ENCODE data around the gene MAST4.

MAST4 gene

GRCh38 chr5:67164856-67165525 is 568.8 kb downstream of the MAST4 start:
- no peaks in the 10 kb centered on the region for H3K36me3 ChIP-seq (ENCODE audit: control insufficient read depth, low read length)
- no peaks in the 10 kb centered on the region for H3K27me3 ChIP-seq (ENCODE audit: control insufficient read depth, low read length)
- H3F3A ChIP-seq (ENCODE audit: control insufficient read depth, insufficient read depth) = 0 out of 2 replicates have a peak, but pooled peaks cover 3% of the 10 kb centered on the region
- H4K20me1 ChIP-seq (ENCODE audit: control insufficient read depth, insufficient read depth, low read depth, low read length) = no peaks in the 10 kb centered on the region
- H3K27ac ChIP-seq (ENCODE audit: low read depth, low read length) = no peak overlapping the region; the same call in 1 of the 2 replicates
- H3K4me1 ChIP-seq (ENCODE audit: control insufficient read depth, low read length) = peaks cover 53% of the 10 kb centered on the region
- H3K9me3 ChIP-seq (ENCODE audit: control insufficient read depth, insufficient read depth, low read length) = no peaks in the 10 kb centered on the region
- H3K4me2 ChIP-seq (ENCODE audit: low read length) = peak overlapping the region; percentile 96
- peak overlapping the region; percentile 74; the same call in 1 of the 2 replicates for H3K4me3 ChIP-seq (ENCODE audit: low read length)
- H3K9me2 ChIP-seq (replicated peaks; ENCODE audit: control insufficient read depth, low read length) = no peaks in the 10 kb centered on the region
- no peak for TF ChIP-seq CTCF (IDR thresholded peaks at IDR 0.05; ENCODE audit: low read depth, low read length, poor library complexity, severe bottlenecking)
- TF ChIP-seq EZH2phosphoT487 (IDR thresholded peaks at IDR 0.05; ENCODE audit: borderline replicate concordance, low read length) = no peak
- H3K79me2 ChIP-seq (ENCODE audit: control insufficient read depth, low read length) = no peaks in the 10 kb centered on the region

GRCh38 chr5:67165526-67166459 is 569.6 kb downstream of the MAST4 start:
- no peaks in the 10 kb centered on the region for H3K27me3 ChIP-seq (ENCODE audit: control insufficient read depth, low read length)
- 0 out of 2 replicates have a peak, but pooled peaks cover 3% of the 10 kb centered on the region for H3F3A ChIP-seq (ENCODE audit: control insufficient read depth, insufficient read depth)
- H3K27ac ChIP-seq (ENCODE audit: low read depth, low read length) = peak overlapping the region; percentile 78
- no peaks in the 10 kb centered on the region for H3K79me2 ChIP-seq (ENCODE audit: control insufficient read depth, low read length)
- peak overlapping the region; percentile 96 for H3K4me2 ChIP-seq (ENCODE audit: low read length)
- TF ChIP-seq EZH2phosphoT487 (IDR thresholded peaks at IDR 0.05; ENCODE audit: borderline replicate concordance, low read length) (no peak), CTCF (IDR thresholded peaks at IDR 0.05; ENCODE audit: low read depth, low read length, poor library complexity, severe bottlenecking) (peak; percentile 77)
- no peaks in the 10 kb centered on the region for H3K9me2 ChIP-seq (replicated peaks; ENCODE audit: control insufficient read depth, low read length)
- H4K20me1 ChIP-seq (ENCODE audit: control insufficient read depth, insufficient read depth, low read depth, low read length) = no peaks in the 10 kb centered on the region
- no peaks in the 10 kb centered on the region for H3K9me3 ChIP-seq (ENCODE audit: control insufficient read depth, insufficient read depth, low read length)
- H3K4me1 ChIP-seq (ENCODE audit: control insufficient read depth, low read length) = peaks cover 46% of the 10 kb centered on the region
- peak overlapping the region; percentile 74 for H3K4me3 ChIP-seq (ENCODE audit: low read length)
- no peaks in the 10 kb centered on the region for H3K36me3 ChIP-seq (ENCODE audit: control insufficient read depth, low read length)

GRCh38 chr5:67166460-67167285 is 570.5 kb downstream of the MAST4 start:
- Histone ChIP-seq H3K9me2 (replicated peaks; ENCODE audit: control insufficient read depth, low read length) (no peaks in the 10 kb centered on the region), H3K27me3 (ENCODE audit: control insufficient read depth, low read length) (no peaks in the 10 kb centered on the region), H3K4me2 (ENCODE audit: low read length) (peak overlapping the region; percentile 96), H3K27ac (ENCODE audit: low read depth, low read length) (peak overlapping the region; percentile 78), H3K9me3 (ENCODE audit: control insufficient read depth, insufficient read depth, low read length) (no peaks in the 10 kb centered on the region), H3K79me2 (ENCODE audit: control insufficient read depth, low read length) (no peaks in the 10 kb centered on the region), H4K20me1 (ENCODE audit: control insufficient read depth, insufficient read depth, low read depth, low read length) (no peaks in the 10 kb centered on the region), H3K4me1 (ENCODE audit: control insufficient read depth, low read length) (peaks cover 37% of the 10 kb centered on the region), H3F3A (ENCODE audit: control insufficient read depth, insufficient read depth) (no peaks in the 10 kb centered on the region), H3K4me3 (ENCODE audit: low read length) (peak overlapping the region; percentile 74), H3K36me3 (ENCODE audit: control insufficient read depth, low read length) (no peaks in the 10 kb centered on the region)
- TF ChIP-seq EZH2phosphoT487 (IDR thresholded peaks at IDR 0.05; ENCODE audit: borderline replicate concordance, low read length) = no peak
- no peak for TF ChIP-seq CTCF (IDR thresholded peaks at IDR 0.05; ENCODE audit: low read depth, low read length, poor library complexity, severe bottlenecking)

All from DOHH2 (cell line).